Fibroblast of lung (primary cell): Measurements from ENCODE around the gene PPP1R12A. TPM values are rescaled to one million over a fixed set of nuclear protein-coding genes. Genes with fewer than 3 reads are reported as not detected.
A peak's percentile ranks its signal among the peaks of the same experiment; 100 is the strongest.

Source experiments
- DNase-seq, 2 donors: peaks; one replicate each; pipeline versions ENCODE4 v3.0.0 to v3.0.0-alpha.2; 2010; ENCODE audit warnings: low read depth in 2 of 2
- H2AFZ ChIP-seq: 2 replicates; pipeline ENCODE4 v1.5.1; 2012; ENCODE audit warnings: low read length, control low read depth, inconsistent platforms
- H3K27ac ChIP-seq: 2 replicates; pipeline ENCODE4 v1.5.1; 2011; ENCODE audit warnings: low read length, control low read depth; ENCODE audit not compliant: insufficient read depth
- H3K27me3 ChIP-seq: 2 replicates; pipeline ENCODE4 v1.5.1; 2011; ENCODE audit warnings: mild to moderate bottlenecking, low read length; ENCODE audit not compliant: control insufficient read depth, insufficient read depth
- H3K36me3 ChIP-seq: 2 replicates; pipeline ENCODE4 v1.5.1; 2011; ENCODE audit warnings: low read length; ENCODE audit not compliant: control insufficient read depth, insufficient read depth
- H3K4me1 ChIP-seq: 2 replicates; pipeline ENCODE4 v1.5.1; 2011; ENCODE audit warnings: low read length; ENCODE audit not compliant: control insufficient read depth, insufficient read depth; ENCODE audit errors: extremely low read depth
- H3K4me2 ChIP-seq: 2 replicates; pipeline ENCODE4 v1.5.1; 2011; ENCODE audit warnings: low read length, control low read depth; ENCODE audit not compliant: insufficient read depth; ENCODE audit errors: extremely low read depth
- H3K4me3 ChIP-seq, 4 experiments: fragments of 200-600 bp in 1 of 4; sonication (generic) in 1 of 4; replicated peaks in 1 of 4; 2 replicates each; pipeline ENCODE4 v1.5.1; 2011 to 2016; ENCODE audit warnings: low read length in 4 of 4, low read depth in 3 of 4, mild to moderate bottlenecking in 3 of 4, control low read depth in 2 of 4, inconsistent platforms in 1 of 4, mixed read lengths in 1 of 4; ENCODE audit not compliant: insufficient read depth in 1 of 4; ENCODE audit errors: control extremely low read depth in 1 of 4
- H3K79me2 ChIP-seq: 2 replicates; pipeline ENCODE4 v1.5.1; 2012; ENCODE audit warnings: mild to moderate bottlenecking, low read length, inconsistent platforms; ENCODE audit not compliant: control insufficient read depth, insufficient read depth
- H3K9ac ChIP-seq: 2 replicates; pipeline ENCODE4 v1.5.1; 2011; ENCODE audit warnings: mild to moderate bottlenecking, low read length, control low read depth; ENCODE audit not compliant: insufficient read depth
- H3K9me3 ChIP-seq: 2 replicates; pipeline ENCODE4 v1.5.1; 2012; ENCODE audit warnings: low read depth, low read length; ENCODE audit not compliant: control insufficient read depth, insufficient read depth
- H4K20me1 ChIP-seq: 2 replicates; pipeline ENCODE4 v1.5.1; 2011; ENCODE audit warnings: low read length; ENCODE audit not compliant: control insufficient read depth, insufficient read depth; ENCODE audit errors: extremely low read depth
- EZH2 ChIP-seq: IDR thresholded peaks from 2 replicates; pipeline ENCODE4 v1.5.1; 2012; ENCODE audit warnings: low read length, control low read depth, mild to moderate bottlenecking; ENCODE audit errors: missing control alignments
- polyA plus RNA-seq, 2 donors: library from polyadenylated mRNA; depleted of rRNA in 1 of 2; stranded (reverse) in 1 of 2; unstranded in 1 of 2; fragments of >200 nt; gene quantifications; 2 replicates each; pipeline ENCODE4 v1.2.1, GENCODE V29; 2011 to 2012; ENCODE audit warnings: missing spikeins in 1 of 2
- total RNA-seq: library from RNA; depleted of rRNA; stranded (reverse); fragments of >200 nt; gene quantifications from 2 replicates; pipeline ENCODE4 v1.2.1, GENCODE V29; 2014
- TF ChIP-seq, protein P1 (sequence below), 2 donors: IDR thresholded peaks in 1 of 2; conservative IDR thresholded peaks in 1 of 2; 1 replicate in 1 of 2; 2 replicates in 1 of 2; pipeline ENCODE4 v1.5.1; 2011 to 2012; ENCODE audit warnings: low read length in 2 of 2, control low read depth in 1 of 2, inconsistent platforms in 1 of 2, low read depth in 1 of 2, mild to moderate bottlenecking in 1 of 2

The PPP1R12A gene
- total and polyA plus RNA-seq, 2 donors (not counting 1 experiment from before 2014, with no cell fraction given): 94.9 to 139 TPM

DNA sequence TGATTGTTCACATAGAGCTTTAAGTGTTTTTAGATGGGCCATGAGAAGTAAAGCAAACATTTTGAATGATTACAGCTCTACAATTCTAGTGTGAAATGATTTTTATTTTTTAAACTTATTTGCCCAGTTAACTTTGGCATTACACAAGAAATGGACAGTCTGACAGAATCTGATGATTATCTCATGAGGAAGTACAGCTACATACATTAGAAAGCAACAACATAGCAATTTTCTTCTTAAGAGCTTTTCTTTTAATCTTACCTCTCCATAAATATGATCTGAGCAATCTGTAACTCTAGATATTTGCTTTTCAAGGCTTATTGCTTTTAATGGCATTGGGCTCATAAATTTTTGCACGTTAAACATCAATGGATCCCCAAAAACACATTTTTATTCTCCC lies 26.5 kb upstream of the PPP1R12A start:
- no peaks in the 10 kb centered on the region for H3K9me3 ChIP-seq
- no peak overlapping the region for H2AFZ ChIP-seq
- no peaks in the 10 kb centered on the region for H3K36me3 ChIP-seq
- no peak overlapping the region for H3K9ac ChIP-seq
- no peaks in the 10 kb centered on the region for H3K27me3 ChIP-seq
- DNase-seq: no peak
- H3K4me2 ChIP-seq: no peak overlapping the region
- TF ChIP-seq, protein P1, sequence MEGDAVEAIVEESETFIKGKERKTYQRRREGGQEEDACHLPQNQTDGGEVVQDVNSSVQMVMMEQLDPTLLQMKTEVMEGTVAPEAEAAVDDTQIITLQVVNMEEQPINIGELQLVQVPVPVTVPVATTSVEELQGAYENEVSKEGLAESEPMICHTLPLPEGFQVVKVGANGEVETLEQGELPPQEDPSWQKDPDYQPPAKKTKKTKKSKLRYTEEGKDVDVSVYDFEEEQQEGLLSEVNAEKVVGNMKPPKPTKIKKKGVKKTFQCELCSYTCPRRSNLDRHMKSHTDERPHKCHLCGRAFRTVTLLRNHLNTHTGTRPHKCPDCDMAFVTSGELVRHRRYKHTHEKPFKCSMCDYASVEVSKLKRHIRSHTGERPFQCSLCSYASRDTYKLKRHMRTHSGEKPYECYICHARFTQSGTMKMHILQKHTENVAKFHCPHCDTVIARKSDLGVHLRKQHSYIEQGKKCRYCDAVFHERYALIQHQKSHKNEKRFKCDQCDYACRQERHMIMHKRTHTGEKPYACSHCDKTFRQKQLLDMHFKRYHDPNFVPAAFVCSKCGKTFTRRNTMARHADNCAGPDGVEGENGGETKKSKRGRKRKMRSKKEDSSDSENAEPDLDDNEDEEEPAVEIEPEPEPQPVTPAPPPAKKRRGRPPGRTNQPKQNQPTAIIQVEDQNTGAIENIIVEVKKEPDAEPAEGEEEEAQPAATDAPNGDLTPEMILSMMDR (conservative IDR thresholded peaks at IDR 0.05 in 1 of 2, IDR thresholded peaks at IDR 0.05 in 1 of 2; ENCODE audit: low read depth in 1 of 2, low read length in 2 of 2): no peak
- TF ChIP-seq EZH2: no peak
- H3K4me3 ChIP-seq: no peak overlapping the region
- H3K79me2 ChIP-seq: no peaks in the 10 kb centered on the region
- H3K4me1 ChIP-seq: no peaks in the 10 kb centered on the region
- no peak overlapping the region for H3K27ac ChIP-seq
- H4K20me1 ChIP-seq: no peaks in the 10 kb centered on the region

DNA sequence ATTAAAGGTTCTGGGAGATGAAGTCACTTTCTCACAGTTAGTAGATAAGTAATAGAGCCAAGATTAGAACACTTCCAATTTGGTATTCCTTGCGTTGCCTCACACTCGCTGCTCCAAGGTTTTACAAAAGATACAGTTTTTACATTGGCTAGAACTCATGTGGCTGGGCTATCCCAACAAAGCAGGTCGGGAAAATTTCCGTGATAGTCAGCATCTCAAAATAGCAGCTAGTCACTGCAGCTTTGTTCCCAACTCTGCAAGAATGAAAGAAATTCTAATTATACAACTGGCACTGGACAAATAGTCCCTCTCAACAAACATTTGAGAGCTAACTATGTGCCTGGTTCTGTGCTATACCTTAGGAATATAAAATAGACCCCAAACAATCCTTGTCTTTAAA lies 24.6 kb upstream of the PPP1R12A start:
- no peak overlapping the region for H2AFZ ChIP-seq
- TF ChIP-seq, protein P1 (conservative IDR thresholded peaks at IDR 0.05 in 1 of 2, IDR thresholded peaks at IDR 0.05 in 1 of 2; ENCODE audit: low read depth in 1 of 2, low read length in 2 of 2): no peak
- TF ChIP-seq EZH2: no peak
- H3K4me1 ChIP-seq: no peaks in the 10 kb centered on the region
- H3K79me2 ChIP-seq: no peaks in the 10 kb centered on the region
- no peak overlapping the region for H3K27ac ChIP-seq
- no peak overlapping the region for H3K9ac ChIP-seq
- no peak overlapping the region for H3K4me3 ChIP-seq
- no peaks in the 10 kb centered on the region for H4K20me1 ChIP-seq
- H3K9me3 ChIP-seq: no peaks in the 10 kb centered on the region
- no peaks in the 10 kb centered on the region for H3K27me3 ChIP-seq
- DNase-seq: peak in 1 of 2 donors; percentile 20
- H3K4me2 ChIP-seq: no peak overlapping the region
- H3K36me3 ChIP-seq: no peaks in the 10 kb centered on the region

DNA sequence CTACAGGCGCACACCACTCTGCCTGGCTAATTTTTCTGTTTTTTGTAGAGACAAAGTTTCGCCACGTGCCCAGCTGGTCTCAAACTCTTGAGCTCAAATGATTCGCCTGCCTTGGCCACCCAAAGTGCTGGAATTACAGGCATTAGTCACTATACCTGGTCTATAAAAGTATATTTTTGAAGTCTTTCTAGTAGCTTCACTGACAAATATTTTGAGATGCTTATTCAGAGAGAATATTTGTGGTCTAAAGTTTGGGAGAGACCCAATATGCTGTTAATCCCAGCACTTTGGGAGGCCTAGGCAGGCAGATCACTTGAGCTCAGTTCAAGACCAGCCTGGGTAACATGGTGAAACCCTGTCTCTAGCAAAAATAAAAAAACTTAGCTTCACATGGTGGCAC lies 22.0 kb upstream of the PPP1R12A start:
- Histone ChIP-seq H3K9ac (no peak overlapping the region), H3K9me3 (no peaks in the 10 kb centered on the region), H3K36me3 (no peaks in the 10 kb centered on the region), H2AFZ (no peak overlapping the region), H3K27me3 (no peaks in the 10 kb centered on the region), H3K79me2 (no peaks in the 10 kb centered on the region), H3K4me1 (no peaks in the 10 kb centered on the region), H4K20me1 (no peaks in the 10 kb centered on the region), H3K4me2 (no peak overlapping the region), H3K4me3 (no peak overlapping the region), H3K27ac (no peak overlapping the region)
- TF ChIP-seq, protein P1 (conservative IDR thresholded peaks at IDR 0.05 in 1 of 2, IDR thresholded peaks at IDR 0.05 in 1 of 2; ENCODE audit: low read depth in 1 of 2, low read length in 2 of 2): no peak
- TF ChIP-seq EZH2: no peak
- DNase-seq: peak in 1 of 2 donors; percentile 40
